CD4-positive, alpha-beta memory T cell (primary cell): ENCODE data around the gene CAMKK2. TPM values are rescaled to one million over a fixed set of nuclear protein-coding genes. Genes with fewer than 3 reads are reported as not detected.
A peak's percentile ranks its signal among the peaks of the same experiment; 100 is the strongest.
"Not testable (repeated sequence)": the region's sequence is repeated elsewhere in the genome, so short reads cannot be mapped to it uniquely, and the experiment has no call there.

Experiments
- CTCF ChIA-PET: fragments of 350-600 bp; sonication (Branson Sonifier 250); formaldehyde crosslinking; loops from one replicate; lab custom pipeline; 2021; ENCODE audit warnings: inconsistent platforms; ENCODE audit not compliant: partially characterized antibody; lab: Charles Lee
- POLR2A ChIA-PET: fragments of 350-600 bp; sonication (Branson Sonifier 250); formaldehyde crosslinking; loops from one replicate; lab custom pipeline; 2021; ENCODE audit not compliant: partially characterized antibody; lab: Charles Lee
- DNase-seq, 5 donors: peaks; one replicate each; pipeline versions ENCODE4 v3.0.0 to v3.0.0-alpha.2; 2020 to 2022; ENCODE audit warnings: mixed read lengths in 1 of 5
- H3K27ac ChIP-seq: one replicate; pipeline ENCODE4 v1.7.0; 2013; ENCODE audit warnings: low read depth, low read length
- H3K27me3 ChIP-seq: 2 replicates; pipeline ENCODE4 v1.7.0; 2013; ENCODE audit warnings: mild to moderate bottlenecking, low read length, moderate library complexity; ENCODE audit not compliant: insufficient read depth
- H3K36me3 ChIP-seq: 2 replicates; pipeline ENCODE4 v1.7.0; 2013; ENCODE audit warnings: mild to moderate bottlenecking, low read length, moderate library complexity; ENCODE audit not compliant: insufficient read depth
- H3K4me1 ChIP-seq: 2 replicates; pipeline ENCODE4 v1.7.0; 2013; ENCODE audit warnings: mild to moderate bottlenecking, low read length, moderate library complexity; ENCODE audit not compliant: insufficient read depth
- H3K4me3 ChIP-seq, 2 donors: one replicate each; pipeline ENCODE4 v1.7.0; 2013; ENCODE audit warnings: low read length in 2 of 2, mild to moderate bottlenecking in 1 of 2
- H3K9me3 ChIP-seq, 2 donors: one replicate each; pipeline ENCODE4 v1.7.0; 2013; ENCODE audit warnings: low read length in 2 of 2, control low read depth in 1 of 2; ENCODE audit not compliant: control insufficient read depth in 1 of 2
- H3K27ac Mint-ChIP-seq, 7 donors: one replicate each; pipeline ENCODE4 v1.8.0; 2020 to 2021; ENCODE audit warnings: mixed read lengths in 7 of 7, mild to moderate bottlenecking in 6 of 7, inconsistent platforms in 3 of 7, moderate library complexity in 3 of 7
- H3K27me3 Mint-ChIP-seq, 2 donors: one replicate each; pipeline ENCODE4 v1.8.0; 2020 to 2021; ENCODE audit warnings: mixed read lengths in 2 of 2
- H3K36me3 Mint-ChIP-seq, 2 donors: one replicate each; pipeline ENCODE4 v1.8.0; 2020 to 2021; ENCODE audit warnings: mixed read lengths in 2 of 2, inconsistent platforms in 1 of 2, mild to moderate bottlenecking in 1 of 2
- H3K4me1 Mint-ChIP-seq, 4 donors: one replicate each; pipeline ENCODE4 v1.8.0; 2020 to 2021; ENCODE audit warnings: mixed read lengths in 4 of 4, mild to moderate bottlenecking in 1 of 4
- H3K4me3 Mint-ChIP-seq, 8 donors: one replicate each; pipeline ENCODE4 v1.8.0; 2020 to 2021; ENCODE audit warnings: mixed read lengths in 8 of 8, mild to moderate bottlenecking in 7 of 8, moderate library complexity in 6 of 8, inconsistent platforms in 3 of 8
- H3K9me3 Mint-ChIP-seq, 8 donors: one replicate each; pipeline ENCODE4 v1.8.0; 2020 to 2021; ENCODE audit warnings: mixed read lengths in 8 of 8, mild to moderate bottlenecking in 5 of 8, inconsistent platforms in 3 of 8, moderate library complexity in 1 of 8
- intact Hi-C: fragments of 100-400 bp; cut with micrococcal nuclease; formaldehyde crosslinking; loops from one replicate; pipeline ENCODE4 v1.15.1; 2023
- polyA plus RNA-seq, 2 donors: library from polyadenylated mRNA; unstranded; fragments of 300-500 nt; fragmentation: Illumina TruSeq; gene quantifications; one replicate each; pipeline ENCODE4 v1.2.3, GENCODE V29; 2021
- total RNA-seq, 2 experiments: library from RNA; stranded (reverse); gene quantifications; one replicate each; pipeline ENCODE4 v1.2.3, GENCODE V29; 2021

Gene CAMKK2
- total and polyA plus RNA-seq, 4 experiments from 2014 or later, result 13.4 to 20.6 (median 18.5) TPM

DNA sequence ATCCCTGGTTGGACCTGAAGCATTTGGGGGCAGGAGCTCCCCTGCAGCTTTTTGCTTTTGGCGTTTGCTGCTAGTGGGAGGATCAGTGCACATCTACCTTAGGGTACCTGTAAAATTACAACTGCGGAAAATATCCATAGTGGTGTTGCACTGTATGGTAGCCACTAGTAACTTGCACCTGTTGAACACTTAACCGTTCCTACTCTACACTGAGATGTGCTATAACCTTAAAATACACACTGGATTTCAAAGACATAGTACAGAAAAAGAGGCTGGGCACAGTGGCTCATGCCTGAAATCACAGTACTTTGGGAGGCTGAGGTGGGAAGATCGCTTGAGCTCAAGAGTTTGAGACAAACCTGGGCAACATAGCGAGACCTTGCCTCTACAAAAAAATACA, 83.6 kb downstream of the CAMKK2 start:
- POLR2A ChIA-PET, result interaction anchor here (7.8 kb wide), 1 partner anchor 11 kb away, joined by 113 read pairs; no protein-coding TSS in a partner anchor

DNA sequence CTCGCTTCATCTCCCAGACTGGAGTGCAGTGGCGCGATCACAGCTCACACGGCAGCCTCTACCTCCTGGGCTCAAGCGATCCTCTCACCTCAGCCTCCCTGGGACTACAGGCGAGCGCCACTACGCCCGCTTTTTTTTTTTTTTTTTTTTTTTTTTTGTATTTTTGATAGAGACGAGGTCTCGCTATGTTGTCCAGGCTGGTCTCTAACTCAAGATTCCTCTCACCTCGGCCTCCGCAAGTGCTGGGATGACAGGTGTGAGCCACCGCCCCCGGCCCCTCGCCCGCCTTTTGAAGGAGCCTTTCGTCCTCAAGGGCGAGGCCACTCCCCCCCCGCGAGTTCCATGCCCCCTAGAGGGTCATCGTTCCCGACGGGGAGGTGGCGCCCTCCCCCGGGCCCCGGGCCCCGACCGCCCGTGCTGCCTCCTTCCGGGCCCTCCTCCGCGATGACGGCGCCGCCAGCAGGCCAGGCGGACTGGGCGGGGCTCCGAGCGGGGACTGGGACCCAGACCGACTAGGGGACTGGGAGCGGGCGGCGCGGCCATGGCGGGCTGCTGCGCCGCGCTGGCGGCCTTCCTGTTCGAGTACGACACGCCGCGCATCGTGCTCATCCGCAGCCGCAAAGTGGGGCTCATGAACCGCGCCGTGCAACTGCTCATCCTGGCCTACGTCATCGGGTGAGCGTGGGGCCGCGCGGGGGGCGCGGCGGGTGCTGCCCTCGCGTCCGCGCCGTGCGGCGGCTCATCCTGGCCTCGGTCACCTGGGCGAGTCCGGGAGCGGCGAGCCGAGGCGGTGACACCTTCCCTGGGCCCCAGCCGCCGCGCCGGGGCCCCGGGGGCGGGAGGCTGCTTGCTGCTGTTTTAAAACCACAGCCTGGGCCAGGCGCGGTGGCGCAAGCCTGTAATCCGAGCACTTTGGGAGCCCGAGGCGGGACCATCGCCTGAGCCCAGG, 86.6 kb downstream of the CAMKK2 start, which contains the start of gene P2RX4:
Gene P2RX4 (plus strand): TSS at position 506 of the 949 bp plus-strand sequence. CDS start 36 bp downstream, at position 542.
- H3K27me3 Mint-ChIP-seq, result no peaks in the 10 kb centered on the region
- intact Hi-C loops, result loop anchor here (1.0 kb wide), 3 partner anchors 30 to 86 kb away; partner anchors contain the start of gene CAMKK2
- peak within 1 kb of the TSS; percentile 91 to 100 (median 98) for H3K27ac Mint-ChIP-seq
- DNase-seq, result peak; percentile 88 to 92 (median 90)
- H3K4me1 Mint-ChIP-seq, result peaks cover 16 to 45% (median 32%) of the 10 kb centered on the region in 4 donors
- Histone ChIP-seq H3K27me3 (no peaks in the 10 kb centered on the region), H3K9me3 (no peaks in the 10 kb centered on the region), H3K4me3 (peak within 1 kb of the TSS; percentile 54 to 85), H3K4me1 (peaks cover 44% of the 10 kb centered on the region), H3K27ac (peak within 1 kb of the TSS; percentile 91), H3K36me3 (no peaks in the 10 kb centered on the region)
- H3K4me3 Mint-ChIP-seq, result peak within 1 kb of the TSS; percentile 88 to 99 (median 93)
- peaks cover 0 to 1% (median 0%) of the 10 kb centered on the region in 8 donors for H3K9me3 Mint-ChIP-seq
- H3K36me3 Mint-ChIP-seq, result peaks cover 4 to 12% of the 10 kb centered on the region in 2 donors
- ChIA-PET POLR2A (interaction anchor here (0.5 to 7.8 kb wide), 12 partner anchors 9 to 191 kb away, joined by 3 to 113 read pairs (median 3); partner anchors contain the start of gene P2RX7), CTCF (interaction anchor here (0.7 to 1.4 kb wide), 6 partner anchors 14 to 150 kb away, joined by 3 to 6 read pairs (median 4); no protein-coding TSS in a partner anchor)

More for the DNA sequence above, 83.6 kb downstream of the CAMKK2 start:
- Mint-ChIP-seq H3K36me3 (peaks cover 9 to 27% of the 10 kb centered on the region in 2 donors), H3K27ac (peak overlapping the region; percentile 12 to 91 (median 61)), H3K4me3 (peak overlapping the region in 1 of 8 donors; percentile 57), H3K27me3 (no peaks in the 10 kb centered on the region), H3K9me3 (peaks cover 0 to 1% (median 0%) of the 10 kb centered on the region in 8 donors), H3K4me1 (peaks cover 21 to 57% (median 39%) of the 10 kb centered on the region in 4 donors)
- H3K27ac ChIP-seq, result no peak overlapping the region
- no peaks in the 10 kb centered on the region for H3K9me3 ChIP-seq
- peaks cover 11% of the 10 kb centered on the region for H3K36me3 ChIP-seq
- no peaks in the 10 kb centered on the region for H3K27me3 ChIP-seq
- no peak overlapping the region for H3K4me3 ChIP-seq
- intact Hi-C loops, result no loop called here
- CTCF ChIA-PET, result interaction anchor here (1.2 to 2.4 kb wide), 3 partner anchors 11 to 81 kb away, joined by 4 to 16 read pairs (median 4); partner anchors contain the start of gene P2RX7
- no peak for DNase-seq
- H3K4me1 ChIP-seq, result peaks cover 53% of the 10 kb centered on the region

DNA sequence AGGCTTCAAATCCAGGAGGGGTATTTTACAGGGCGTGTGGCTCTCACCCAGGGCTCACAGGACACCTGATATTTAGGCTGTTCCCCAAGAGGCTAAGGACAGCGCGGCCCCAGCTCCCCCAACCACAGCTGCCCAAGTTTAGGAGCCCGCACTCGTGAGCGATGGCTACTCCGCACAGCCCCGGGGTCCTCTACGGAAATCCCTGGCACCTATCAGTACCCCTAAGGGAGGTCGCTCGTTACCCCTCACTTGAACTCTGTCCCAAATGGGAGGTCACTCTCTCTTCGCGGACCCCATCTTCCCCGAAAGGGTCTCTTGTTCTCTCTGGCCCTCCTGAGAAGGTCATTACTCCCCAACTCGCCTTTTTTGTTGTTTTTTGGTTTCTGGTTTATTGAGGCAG, 87.3 kb downstream of the CAMKK2 start:
- Histone ChIP-seq H3K27me3 (no peaks in the 10 kb centered on the region), H3K4me1 (peaks cover 38% of the 10 kb centered on the region), H3K4me3 (peak overlapping the region in 1 of 2 donors; percentile 54), H3K27ac (peak overlapping the region; percentile 91), H3K36me3 (no peaks in the 10 kb centered on the region), H3K9me3 (no peaks in the 10 kb centered on the region)
- no peaks in the 10 kb centered on the region for H3K27me3 Mint-ChIP-seq
- no peak for DNase-seq
- H3K27ac Mint-ChIP-seq, result peak overlapping the region; percentile 52 to 95 (median 89)
- peaks cover 1 to 9% of the 10 kb centered on the region in 2 donors for H3K36me3 Mint-ChIP-seq
- CTCF ChIA-PET, result interaction anchor here (0.7 to 1.4 kb wide), 5 partner anchors 18 to 50 kb away, joined by 3 to 5 read pairs (median 3); no protein-coding TSS in a partner anchor
- POLR2A ChIA-PET, result interaction anchor here (0.5 to 7.8 kb wide), 9 partner anchors 9 to 192 kb away, joined by 3 to 113 read pairs (median 3); no protein-coding TSS in a partner anchor
- H3K9me3 Mint-ChIP-seq, result peaks cover 0 to 1% (median 0%) of the 10 kb centered on the region in 8 donors
- H3K4me1 Mint-ChIP-seq, result peaks cover 11 to 39% (median 28%) of the 10 kb centered on the region in 4 donors
- intact Hi-C loops, result no loop called here
- peak overlapping the region; percentile 68 to 86 (median 78) for H3K4me3 Mint-ChIP-seq

DNA sequence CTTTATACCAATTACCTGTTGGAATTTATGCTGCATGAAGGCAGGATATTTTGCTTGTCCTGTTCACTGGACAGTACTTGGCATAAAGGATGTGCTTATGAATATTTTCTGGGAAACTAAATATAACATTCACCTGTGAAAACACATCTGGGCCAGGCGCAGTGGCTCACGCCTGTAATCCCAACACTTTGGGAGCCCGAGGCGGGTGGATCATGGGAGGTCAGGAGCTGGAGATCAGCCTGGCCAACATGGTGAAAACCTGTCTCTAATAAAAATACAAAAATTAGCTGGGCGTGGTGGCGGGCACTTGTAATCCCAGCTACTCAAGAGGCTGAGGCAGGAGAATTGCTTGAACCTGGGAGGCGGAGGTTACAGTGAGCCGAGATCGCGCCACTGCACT, 87.9 kb downstream of the CAMKK2 start:
- H3K27me3 Mint-ChIP-seq, intact Hi-C loops, DNase-seq, H3K27me3 ChIP-seq, H3K4me3 ChIP-seq, H3K36me3 ChIP-seq, H3K9me3 Mint-ChIP-seq, H3K27ac ChIP-seq, H3K9me3 ChIP-seq, H3K36me3 Mint-ChIP-seq: not testable (repeated sequence)
- Mint-ChIP-seq H3K27ac (peak overlapping the region in 6 of 7 donors; percentile 68 to 91 (median 86)), H3K4me3 (peak overlapping the region; percentile 68 to 86 (median 78)), H3K4me1 (peaks cover 10 to 36% (median 24%) of the 10 kb centered on the region in 4 donors)
- POLR2A ChIA-PET, result interaction anchor here (1.2 to 1.4 kb wide), 3 partner anchors 31 to 192 kb away, joined by 3 read pairs; no protein-coding TSS in a partner anchor
- peaks cover 32% of the 10 kb centered on the region for H3K4me1 ChIP-seq
- CTCF ChIA-PET, result interaction anchor here (1.1 to 1.4 kb wide), 4 partner anchors 19 to 31 kb away, joined by 3 read pairs; no protein-coding TSS in a partner anchor

DNA sequence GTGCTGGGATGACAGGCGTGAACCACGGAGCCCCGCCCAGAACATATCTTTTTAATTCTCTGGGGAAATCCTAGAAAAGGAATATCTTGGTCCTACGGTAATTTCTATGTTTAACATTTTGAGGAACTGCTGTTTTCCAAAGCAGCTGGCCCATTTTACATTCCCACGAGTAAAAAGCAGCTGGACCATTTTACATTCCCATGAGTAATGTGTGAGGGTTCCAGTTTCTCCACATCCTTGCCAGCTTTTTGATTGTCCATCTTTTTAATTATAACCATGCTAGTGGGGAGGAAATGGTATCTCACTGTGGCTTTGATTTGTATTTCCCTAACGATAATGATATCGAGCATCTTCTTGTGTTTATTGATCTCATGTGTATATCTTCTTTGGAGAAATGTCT, 91.0 kb downstream of the CAMKK2 start:
- DNase-seq, result no peak
- no peaks in the 10 kb centered on the region for H3K9me3 ChIP-seq
- H3K4me1 ChIP-seq, result peaks cover 9% of the 10 kb centered on the region
- peaks cover 2 to 13% (median 7%) of the 10 kb centered on the region in 4 donors for H3K4me1 Mint-ChIP-seq
- CTCF ChIA-PET, result no interaction called here
- peaks cover 0 to 1% (median 0%) of the 10 kb centered on the region in 8 donors for H3K9me3 Mint-ChIP-seq
- no peak overlapping the region for H3K4me3 ChIP-seq
- H3K36me3 ChIP-seq, result no peaks in the 10 kb centered on the region
- no peak overlapping the region for H3K27ac ChIP-seq
- H3K4me3 Mint-ChIP-seq, result no peak overlapping the region
- H3K36me3 Mint-ChIP-seq, result no peaks in the 10 kb centered on the region
- H3K27ac Mint-ChIP-seq, result no peak overlapping the region
- POLR2A ChIA-PET, result interaction anchor here (1.1 kb wide), 1 partner anchor 19 kb away, joined by 3 read pairs; no protein-coding TSS in a partner anchor
- H3K27me3 Mint-ChIP-seq, result no peaks in the 10 kb centered on the region
- intact Hi-C loops, result no loop called here
- H3K27me3 ChIP-seq, result no peaks in the 10 kb centered on the region

DNA sequence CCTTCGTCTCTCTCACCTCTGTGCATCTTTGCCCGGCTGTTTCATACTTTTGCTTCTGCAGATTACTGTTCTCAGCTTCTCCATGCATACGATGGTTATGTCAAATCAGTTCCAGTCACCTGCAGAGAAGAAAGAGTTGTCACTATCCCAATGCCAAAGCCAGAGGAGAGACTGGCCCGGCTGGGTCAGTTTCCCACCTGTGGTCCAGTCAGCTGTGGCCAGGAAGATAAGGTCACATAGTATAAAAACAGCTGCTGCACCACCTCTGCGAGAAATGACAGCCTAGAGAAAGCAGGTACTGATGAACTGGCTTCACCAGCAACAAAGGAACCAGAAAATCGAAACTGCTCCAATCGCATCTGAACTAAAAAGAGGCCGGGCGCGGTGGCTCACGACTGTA, 93.0 kb downstream of the CAMKK2 start:
- Mint-ChIP-seq H3K4me3 (no peak overlapping the region), H3K9me3 (peaks cover 0 to 1% (median 0%) of the 10 kb centered on the region in 8 donors), H3K27me3 (no peaks in the 10 kb centered on the region), H3K4me1 (peaks cover 0 to 6% (median 5%) of the 10 kb centered on the region in 4 donors), H3K36me3 (no peaks in the 10 kb centered on the region), H3K27ac (no peak overlapping the region)
- no peaks in the 10 kb centered on the region for H3K27me3 ChIP-seq
- H3K36me3 ChIP-seq, result no peaks in the 10 kb centered on the region
- ChIA-PET CTCF (no interaction called here), POLR2A (no interaction called here)
- intact Hi-C loops, result no loop called here
- no peak for DNase-seq
- H3K4me1 ChIP-seq, result no peaks in the 10 kb centered on the region
- H3K27ac ChIP-seq, result no peak overlapping the region
- H3K9me3 ChIP-seq, result no peaks in the 10 kb centered on the region
- H3K4me3 ChIP-seq, result no peak overlapping the region
